PC-9 (cell line): ENCODE results near the gene FGF14. TPM values are rescaled to one million over a fixed set of nuclear protein-coding genes. Genes with fewer than 3 reads are reported as not detected.

ENCODE experiments used
- BruUV-seq: library from RNA; stranded (reverse); fragments of 400-500 nt; replicated peaks from 2 replicates; lab custom pipeline; 2021; lab: Mats Ljungman, UMichigan
- CTCF ChIA-PET: fragments of 300-600 bp; sonication (Branson Sonifier 250); formaldehyde crosslinking; loops from one replicate; lab custom pipeline; 2022; ENCODE audit warnings: antibody characterized with exemption; lab: Charles Lee
- POLR2A ChIA-PET: fragments of 300-600 bp; sonication (Branson Sonifier 250); formaldehyde crosslinking; loops from one replicate; lab custom pipeline; 2022; ENCODE audit warnings: antibody characterized with exemption; ENCODE audit not compliant: unreplicated experiment; lab: Charles Lee
- DNase-seq, 2 experiments: peaks; one replicate each; pipeline versions ENCODE4 v3.0.0 to v3.0.0-alpha.2; 2015 to 2022; ENCODE audit warnings: mixed read lengths in 1 of 2
- H2AFZ ChIP-seq: fragments of 200-600 bp; sonication (generic); 2 replicates; pipeline ENCODE4 v1.8.1; 2017; ENCODE audit warnings: antibody characterized with exemption
- H3F3A ChIP-seq: fragments of 200-600 bp; sonication (generic); 2 replicates; pipeline ENCODE4 v1.8.1; 2017; ENCODE audit warnings: antibody characterized with exemption, mild to moderate bottlenecking, low read depth; ENCODE audit not compliant: insufficient read depth
- H3K27ac ChIP-seq: fragments of 200-600 bp; sonication (generic); 2 replicates; pipeline ENCODE4 v1.6.1; 2016; ENCODE audit warnings: mixed run types
- H3K27me3 ChIP-seq: fragments of 200-600 bp; sonication (generic); 2 replicates; pipeline ENCODE4 v1.6.1; 2016; ENCODE audit warnings: low read depth, mixed run types; ENCODE audit not compliant: insufficient read depth
- H3K36me3 ChIP-seq: fragments of 200-600 bp; sonication (generic); 2 replicates; pipeline ENCODE4 v1.6.1; 2016; ENCODE audit warnings: low read depth, mixed run types
- H3K4me1 ChIP-seq: fragments of 200-600 bp; sonication (generic); replicated peaks from 2 replicates; pipeline ENCODE4 v1.6.1; 2016; ENCODE audit warnings: mixed run types; ENCODE audit not compliant: insufficient read depth
- H3K4me2 ChIP-seq: fragments of 200-600 bp; sonication (generic); 2 replicates; pipeline ENCODE4 v1.6.1; 2017; ENCODE audit warnings: mixed run types
- H3K4me3 ChIP-seq: fragments of 200-600 bp; sonication (generic); 2 replicates; pipeline ENCODE4 v1.6.1; 2016; ENCODE audit warnings: mixed run types
- H3K79me2 ChIP-seq: fragments of 200-600 bp; sonication (generic); 2 replicates; pipeline ENCODE4 v1.6.1; 2017; ENCODE audit warnings: low read depth, mixed run types
- H3K9me2 ChIP-seq: fragments of 200-600 bp; sonication (generic); 2 replicates; pipeline ENCODE4 v1.8.1; 2017; ENCODE audit warnings: mild to moderate bottlenecking; ENCODE audit not compliant: insufficient read depth
- H3K9me3 ChIP-seq: fragments of 200-600 bp; sonication (generic); 2 replicates; pipeline ENCODE4 v1.8.1; 2016; ENCODE audit warnings: low read depth; ENCODE audit not compliant: insufficient read depth
- H4K20me1 ChIP-seq: fragments of 200-600 bp; sonication (generic); 2 replicates; pipeline ENCODE4 v1.8.1; 2017; ENCODE audit not compliant: insufficient read depth
- CTCF ChIP-seq: fragments of 200-600 bp; sonication (generic); conservative IDR thresholded peaks from 2 replicates; pipeline ENCODE4 v1.6.1; 2017; ENCODE audit warnings: mixed run types, antibody characterized with exemption, mild to moderate bottlenecking, moderate library complexity
- EZH2 ChIP-seq: fragments of 200-600 bp; sonication (generic); IDR thresholded peaks from 2 replicates; pipeline ENCODE4 v1.8.0; 2017; ENCODE audit warnings: antibody characterized with exemption, low read depth
- intact Hi-C: fragments of 100-400 bp; cut with micrococcal nuclease; formaldehyde crosslinking; loops from one replicate; pipeline ENCODE4 v1.10.0; 2022; ENCODE audit not compliant: unreplicated experiment
- total RNA-seq: library from RNA; stranded (reverse); gene quantifications from 2 replicates; pipeline ENCODE4 v1.2.3, GENCODE V29; 2021

FGF14 gene
- total RNA-seq, 1 experiment from 2014 or later, result not detected

DNA sequence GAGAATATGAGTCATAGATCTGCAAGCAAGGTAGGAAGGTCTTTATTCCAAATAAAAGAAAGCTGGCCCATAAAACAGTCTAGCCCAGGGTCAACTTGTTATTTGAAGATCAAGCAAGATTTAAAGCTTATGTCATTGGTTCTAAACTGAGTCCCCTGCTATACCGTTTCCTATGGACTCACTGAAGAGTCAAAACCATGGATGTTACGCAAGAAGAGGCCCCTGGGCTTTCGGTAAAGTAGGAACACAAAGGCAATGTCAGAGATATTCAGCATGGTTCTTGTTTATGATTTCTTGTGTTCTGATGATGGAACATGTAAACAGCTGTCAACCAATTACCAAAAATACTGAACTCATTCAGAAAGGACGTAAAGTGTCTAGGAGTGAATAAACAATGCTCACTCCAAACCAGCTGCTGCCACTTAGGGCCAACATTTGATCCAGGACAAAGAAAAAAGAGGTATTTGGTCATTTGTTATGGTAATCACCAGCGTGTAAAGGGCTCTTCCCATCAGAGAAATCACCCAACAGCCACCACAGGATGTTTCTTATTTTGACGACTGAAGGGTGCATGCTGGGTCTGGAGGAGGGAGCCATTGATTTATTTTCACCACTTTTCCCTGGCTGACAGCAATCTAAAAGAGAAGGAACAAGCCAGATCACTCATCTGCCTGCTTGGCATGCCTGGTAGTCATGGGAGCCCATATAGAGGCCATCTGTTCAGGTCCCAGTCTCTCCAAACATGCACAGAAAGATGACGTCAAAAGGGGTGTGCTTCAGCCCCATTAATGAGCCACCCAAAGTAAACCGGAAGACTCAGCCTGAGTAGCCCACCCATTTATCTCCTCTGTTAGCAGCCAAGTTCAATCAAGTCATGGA is 68.3 kb downstream of the FGF14 start:
- TF ChIP-seq CTCF (no peak), EZH2 (no peak)
- POLR2A ChIA-PET, result no interaction called here
- intact Hi-C loops, result no loop called here
- Histone ChIP-seq H3K79me2 (no peaks in the 10 kb centered on the region), H3K9me2 (no peaks in the 10 kb centered on the region), H3F3A (no peaks in the 10 kb centered on the region), H4K20me1 (no peaks in the 10 kb centered on the region), H3K4me1 (no peaks in the 10 kb centered on the region), H3K27ac (no peak overlapping the region), H2AFZ (no peak overlapping the region), H3K4me3 (no peak overlapping the region), H3K36me3 (no peaks in the 10 kb centered on the region), H3K9me3 (no peaks in the 10 kb centered on the region), H3K4me2 (no peak overlapping the region), H3K27me3 (peaks cover 36% of the 10 kb centered on the region)
- CTCF ChIA-PET, result no interaction called here
- BruUV-seq, result no TSS peak
- no peak for DNase-seq

DNA sequence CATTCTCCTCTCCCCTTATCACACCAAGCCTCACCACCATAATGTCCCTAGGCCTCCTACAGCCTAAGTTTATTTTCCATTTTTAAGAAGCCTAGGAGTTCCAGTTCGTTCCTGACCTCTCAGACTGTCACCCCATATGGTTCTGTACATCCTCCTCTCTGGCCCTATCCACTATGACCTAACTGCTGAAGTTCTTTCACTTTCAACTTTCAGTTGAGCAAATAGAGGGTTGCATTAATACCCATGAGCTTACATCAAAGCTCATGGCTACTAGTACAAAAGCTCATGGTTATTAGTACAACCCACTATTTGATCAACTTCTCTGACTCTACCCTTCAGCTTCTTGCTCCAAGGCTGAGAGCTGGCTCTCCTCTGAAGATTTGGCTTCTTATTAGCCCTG is 72.9 kb downstream of the FGF14 start:
- Histone ChIP-seq H3K36me3 (no peaks in the 10 kb centered on the region), H3K4me2 (no peak overlapping the region), H2AFZ (no peak overlapping the region), H3F3A (no peaks in the 10 kb centered on the region), H3K4me3 (no peak overlapping the region), H3K27me3 (peaks cover 11% of the 10 kb centered on the region; the same call in 1 of the 2 replicates), H4K20me1 (no peaks in the 10 kb centered on the region), H3K9me3 (no peaks in the 10 kb centered on the region), H3K9me2 (peaks cover 6% of the 10 kb centered on the region), H3K4me1 (no peaks in the 10 kb centered on the region), H3K27ac (no peak overlapping the region), H3K79me2 (no peaks in the 10 kb centered on the region)
- ChIA-PET POLR2A (no interaction called here), CTCF (no interaction called here)
- no peak for TF ChIP-seq EZH2
- no peak for TF ChIP-seq CTCF
- intact Hi-C loops, result no loop called here
- BruUV-seq, result no TSS peak
- no peak for DNase-seq

DNA sequence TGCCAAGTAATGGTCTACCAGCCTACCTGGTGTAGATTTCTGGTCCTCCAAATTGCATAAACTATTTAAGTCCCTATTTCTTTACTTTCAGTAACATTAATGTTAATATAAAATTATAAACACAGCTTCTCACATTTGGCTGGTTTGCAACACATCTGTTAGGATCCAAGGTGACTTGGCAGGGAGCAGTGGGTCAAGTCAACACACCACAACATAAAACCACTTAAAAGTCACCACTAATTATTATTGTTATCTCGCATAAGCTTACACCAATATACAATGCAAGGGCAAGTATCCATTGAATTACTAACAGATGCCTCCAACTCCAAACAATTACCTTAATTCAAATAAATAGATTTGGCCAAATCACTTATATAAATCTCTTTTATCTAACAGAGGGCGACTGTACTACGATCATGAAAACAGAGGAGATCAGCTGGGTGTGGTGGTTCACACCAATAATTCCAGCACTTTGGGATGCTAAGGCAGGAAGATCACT is 74.7 kb downstream of the FGF14 start:
- Histone ChIP-seq H3K27ac (no peak overlapping the region), H3F3A (no peaks in the 10 kb centered on the region), H3K4me2 (no peak overlapping the region), H3K9me2 (peaks cover 6% of the 10 kb centered on the region), H3K9me3 (no peaks in the 10 kb centered on the region), H2AFZ (no peak overlapping the region), H3K79me2 (no peaks in the 10 kb centered on the region), H4K20me1 (no peaks in the 10 kb centered on the region; the same call in 1 of the 2 replicates), H3K36me3 (no peaks in the 10 kb centered on the region), H3K27me3 (peaks cover 11% of the 10 kb centered on the region; the same call in 1 of the 2 replicates), H3K4me3 (no peak overlapping the region), H3K4me1 (no peaks in the 10 kb centered on the region)
- no TSS peak for BruUV-seq
- ChIA-PET CTCF (no interaction called here), POLR2A (no interaction called here)
- intact Hi-C loops, result no loop called here
- TF ChIP-seq EZH2, result no peak
- TF ChIP-seq CTCF, result no peak
- no peak for DNase-seq
